H1 (cell line): ENCODE results near the gene GULP1. TPM values are rescaled to one million over a fixed set of nuclear protein-coding genes. Genes with fewer than 3 reads are reported as not detected.

ENCODE experiments used
- CTCF ChIA-PET: fragments of 300-600 bp; sonication (Branson Sonifier 250); formaldehyde crosslinking; loops from one replicate; lab custom pipeline; 2021; ENCODE audit not compliant: partially characterized antibody; lab: Charles Lee
- POLR2A ChIA-PET: fragments of 300-600 bp; sonication (Branson Sonifier 250); formaldehyde crosslinking; loops from one replicate; lab custom pipeline; 2021; ENCODE audit warnings: inconsistent platforms; ENCODE audit not compliant: partially characterized antibody; lab: Charles Lee
- DNase-seq, 2 experiments: peaks; one replicate each; pipeline versions ENCODE4 v3.0.0 to v3.0.0-alpha.2; 2010 to 2022; ENCODE audit warnings: low spot score in 2 of 2, low read depth in 1 of 2, mixed read lengths in 1 of 2
- FAIRE-seq: peaks from 2 replicates; lab custom pipeline; 2011; peaks lifted over from hg19 to GRCh38; lab: Jason Lieb, UNC
- H2AFZ ChIP-seq: 2 replicates; pipeline ENCODE4 v1.8.1; 2012; ENCODE audit warnings: low read length, inconsistent platforms
- H2AK5ac ChIP-seq: 2 replicates; pipeline ENCODE4 v1.6.1; 2013; ENCODE audit warnings: low read depth, low read length
- H2BK120ac ChIP-seq: replicated peaks from 2 replicates; pipeline ENCODE3; 2013; ENCODE audit warnings: low read depth, low read length, inconsistent platforms
- H2BK12ac ChIP-seq: 2 replicates; pipeline ENCODE4 v1.6.1; 2013; ENCODE audit warnings: low read depth, low read length
- H2BK15ac ChIP-seq: 2 replicates; pipeline ENCODE4 v1.6.1; 2013; ENCODE audit warnings: low read length
- H2BK20ac ChIP-seq: 2 replicates; pipeline ENCODE4 v1.6.1; 2013; ENCODE audit warnings: low read length
- H2BK5ac ChIP-seq: 2 replicates; pipeline ENCODE4 v1.6.1; 2013; ENCODE audit warnings: low read depth, low read length
- H3K14ac ChIP-seq: 2 replicates; pipeline ENCODE4 v1.6.1; 2013; ENCODE audit warnings: inconsistent platforms; ENCODE audit not compliant: insufficient read length
- H3K18ac ChIP-seq: 2 replicates; pipeline ENCODE4 v1.6.1; 2013; ENCODE audit warnings: low read length; ENCODE audit errors: extremely low read depth
- H3K23ac ChIP-seq: 2 replicates; pipeline ENCODE4 v1.6.1; 2013; ENCODE audit warnings: inconsistent platforms; ENCODE audit not compliant: insufficient read length
- H3K23me2 ChIP-seq: 2 replicates; pipeline ENCODE4 v1.6.1; 2013; ENCODE audit warnings: low read depth, low read length
- H3K27ac ChIP-seq: 2 replicates; pipeline ENCODE4 v1.6.1; 2011; ENCODE audit warnings: low read depth, low read length, inconsistent platforms
- H3K27me3 ChIP-seq, 4 experiments: replicated peaks in 1 of 4; 1 replicate in 1 of 4; 2 replicates in 3 of 4; pipeline versions ENCODE4 v1.6.1 to v1.8.1; 2011 to 2013; ENCODE audit warnings: low read length in 3 of 4, mild to moderate bottlenecking in 3 of 4, inconsistent platforms in 2 of 4, mixed read lengths in 2 of 4, moderate library complexity in 1 of 4; ENCODE audit not compliant: control insufficient read depth in 3 of 4, insufficient read depth in 3 of 4; ENCODE audit errors: extremely low read depth in 1 of 4
- H3K36me3 ChIP-seq, 4 experiments: 2 replicates each; pipeline versions ENCODE4 v1.6.1 to v1.8.1; 2011 to 2013; ENCODE audit warnings: mild to moderate bottlenecking in 4 of 4, low read length in 3 of 4, moderate library complexity in 2 of 4, control low read depth in 1 of 4, inconsistent platforms in 1 of 4; ENCODE audit not compliant: insufficient read depth in 4 of 4, control insufficient read depth in 2 of 4
- H3K4ac ChIP-seq: replicated peaks from 2 replicates; pipeline ENCODE3; 2013; ENCODE audit warnings: low read length, low read depth, mixed read lengths, inconsistent platforms; ENCODE audit not compliant: insufficient read length
- H3K4me1 ChIP-seq, 4 experiments: replicated peaks in 1 of 4; 1 replicate in 1 of 4; 2 replicates in 3 of 4; pipeline versions ENCODE4 v1.6.1 to v1.8.1; 2011 to 2013; ENCODE audit warnings: low read length in 3 of 4, inconsistent platforms in 2 of 4, mixed read lengths in 1 of 4; ENCODE audit not compliant: insufficient read depth in 4 of 4, control insufficient read depth in 3 of 4
- H3K4me2 ChIP-seq, 2 experiments: 2 replicates each; pipeline versions ENCODE4 v1.6.1 to v1.8.1; 2011 to 2013; ENCODE audit warnings: low read depth in 2 of 2, low read length in 2 of 2, control low read depth in 1 of 2, inconsistent platforms in 1 of 2, mild to moderate bottlenecking in 1 of 2; ENCODE audit not compliant: insufficient read depth in 1 of 2
- H3K4me3 ChIP-seq, 4 experiments: fragments of 200-600, 300-600 bp in 1 of 4; sonication (generic), shearing (Covaris generic), sonication (Bioruptor Twin) in 1 of 4; 2 replicates each; pipeline versions ENCODE4 v1.5.1 to v1.8.1; 2011 to 2016; ENCODE audit warnings: low read length in 4 of 4, low read depth in 3 of 4, control low read depth in 2 of 4, inconsistent platforms in 2 of 4, mild to moderate bottlenecking in 2 of 4, mixed read lengths in 1 of 4, moderate library complexity in 1 of 4; ENCODE audit not compliant: insufficient read depth in 2 of 4; ENCODE audit errors: extremely low read depth in 1 of 4
- H3K56ac ChIP-seq: replicated peaks from 2 replicates; pipeline ENCODE3; 2013; ENCODE audit warnings: low read depth, mild to moderate bottlenecking, mixed read lengths, low read length, inconsistent platforms; ENCODE audit not compliant: insufficient read length
- H3K79me1 ChIP-seq: 2 replicates; pipeline ENCODE4 v1.6.1; 2013; ENCODE audit warnings: low read depth, low read length, control low read depth
- H3K79me2 ChIP-seq, 2 experiments: 2 replicates each; pipeline versions ENCODE4 v1.6.1 to v1.8.1; 2012 to 2013; ENCODE audit warnings: low read length in 2 of 2, mild to moderate bottlenecking in 2 of 2, inconsistent platforms in 1 of 2; ENCODE audit not compliant: insufficient read depth in 2 of 2, control insufficient read depth in 1 of 2
- H3K9ac ChIP-seq, 4 experiments: replicated peaks in 1 of 4; 1 replicate in 1 of 4; 2 replicates in 3 of 4; pipeline versions ENCODE4 v1.6.1 to v1.8.1; 2011 to 2013; ENCODE audit warnings: low read depth in 3 of 4, low read length in 3 of 4, control low read depth in 2 of 4, mild to moderate bottlenecking in 2 of 4, moderate library complexity in 2 of 4, inconsistent platforms in 1 of 4; ENCODE audit errors: extremely low read depth in 1 of 4
- H3K9me3 ChIP-seq, 2 experiments: 2 replicates each; pipeline versions ENCODE4 v1.6.1 to v1.8.1; 2012 to 2013; ENCODE audit warnings: mild to moderate bottlenecking in 2 of 2, moderate library complexity in 2 of 2, control low read depth in 1 of 2, inconsistent platforms in 1 of 2, low read depth in 1 of 2, low read length in 1 of 2, mixed read lengths in 1 of 2; ENCODE audit not compliant: insufficient read depth in 2 of 2
- H4K20me1 ChIP-seq, 2 experiments: replicated peaks in 1 of 2; 2 replicates each; pipeline versions ENCODE3 to v1.8.1; 2011 to 2013; ENCODE audit warnings: inconsistent platforms in 2 of 2, low read length in 2 of 2, mild to moderate bottlenecking in 1 of 2; ENCODE audit not compliant: insufficient read depth in 2 of 2, control insufficient read depth in 1 of 2
- H4K5ac ChIP-seq: 2 replicates; pipeline ENCODE4 v1.6.1; 2013; ENCODE audit warnings: low read length, low read depth, mixed read lengths, inconsistent platforms; ENCODE audit not compliant: insufficient read length
- H4K8ac ChIP-seq: 2 replicates; pipeline ENCODE4 v1.8.0; 2013; ENCODE audit warnings: mild to moderate bottlenecking, moderate library complexity, low read length, inconsistent platforms; ENCODE audit not compliant: insufficient read depth; ENCODE audit errors: extremely low read depth
- H4K91ac ChIP-seq: replicated peaks from 2 replicates; pipeline ENCODE3; 2013; ENCODE audit warnings: low read length, mixed read lengths, inconsistent platforms; ENCODE audit not compliant: insufficient read length
- BACH1 ChIP-seq: IDR thresholded peaks from 2 replicates; pipeline ENCODE4 v1.6.1; 2012; ENCODE audit warnings: low read length, improper control_type of control experiment
- BRCA1 ChIP-seq: IDR thresholded peaks from 2 replicates; pipeline ENCODE4 v1.6.1; 2012; ENCODE audit warnings: low read depth, low read length, improper control_type of control experiment
- CBX8 ChIP-seq: fragments of 300-800, 300-1000 bp; sonication (generic); IDR thresholded peaks from 2 replicates; pipeline ENCODE4 v1.7.1; 2016; ENCODE audit warnings: low read depth, low read length, borderline replicate concordance
- HDAC6 ChIP-seq: IDR thresholded peaks from one replicate; pipeline ENCODE4 v1.7.1; 2012; ENCODE audit warnings: low read depth, mild to moderate bottlenecking, inconsistent platforms, low read length, moderate library complexity
- KDM4A ChIP-seq: IDR thresholded peaks from one replicate; pipeline ENCODE4 v1.7.1; 2012; ENCODE audit warnings: low read depth, mild to moderate bottlenecking, moderate library complexity, low read length, inconsistent platforms; ENCODE audit not compliant: severe bottlenecking
- NANOG ChIP-seq: IDR thresholded peaks from 2 replicates; pipeline ENCODE4 v1.6.1; 2011; ENCODE audit warnings: low read length, low read depth, mild to moderate bottlenecking, inconsistent platforms; ENCODE audit not compliant: insufficient read depth, poor library complexity, severe bottlenecking
- RBBP5 ChIP-seq: IDR thresholded peaks from 2 replicates; pipeline ENCODE4 v1.7.1; 2012; ENCODE audit warnings: low read depth, mild to moderate bottlenecking, inconsistent platforms, low read length, moderate library complexity, borderline replicate concordance
- RNF2 ChIP-seq: fragments of 200-900, 300-1000 bp; sonication (generic); IDR thresholded peaks from 2 replicates; pipeline ENCODE4 v1.7.1; 2016; ENCODE audit warnings: borderline replicate concordance, low read depth, mild to moderate bottlenecking, antibody characterized with exemption, low read length; ENCODE audit not compliant: poor library complexity, severe bottlenecking; ENCODE audit errors: missing control alignments
- SIX5 ChIP-seq: IDR thresholded peaks from 2 replicates; pipeline ENCODE4 v1.6.1; 2011; ENCODE audit warnings: mild to moderate bottlenecking, low read depth, low read length
- SRF ChIP-seq: IDR thresholded peaks from 2 replicates; pipeline ENCODE4 v1.6.1; 2011; ENCODE audit warnings: mild to moderate bottlenecking, low read depth, low read length, moderate library complexity
- SUZ12 ChIP-seq: fragments of 200-600 bp; sonication (generic); IDR thresholded peaks from 2 replicates; pipeline ENCODE4 v1.6.1; 2012; ENCODE audit warnings: mild to moderate bottlenecking, inconsistent platforms, low read length, moderate library complexity, mixed read lengths
- ZNF274 ChIP-seq: IDR thresholded peaks from 2 replicates; pipeline ENCODE4 v1.7.0; 2012; ENCODE audit warnings: low read length, borderline replicate concordance; ENCODE audit errors: extremely low read depth
- WGBS, 2 experiments: shearing (Covaris generic) in 1 of 2; methylation state at CpG; one replicate each; pipeline versions ENCODE4 v1.1.6 to v1.1.7; 2013 to 2015; ENCODE audit warnings: low lambda C conversion rate in 2 of 2, mixed read lengths in 2 of 2, inconsistent platforms in 1 of 2, low coverage in 1 of 2, missing lambda C conversion rate in 1 of 2; ENCODE audit not compliant: insufficient replicate concordance in 2 of 2, insufficient coverage in 1 of 2, insufficient read length in 1 of 2; ENCODE audit errors: extremely low coverage in 1 of 2, missing lambda C conversion rate in 1 of 2; 5-methylcytosine and 5-hydroxymethylcytosine counted together
- polyA plus RNA-seq, 7 experiments: library from polyadenylated mRNA; depleted of rRNA in 3 of 7; stranded (reverse) in 5 of 7; unstranded in 2 of 7; fragments of >200 nt in 5 of 7; fragments of 200-250 nt in 2 of 7; gene quantifications; 1 replicate in 5 of 7; 2 replicates in 1 of 7; 4 replicates in 1 of 7; pipeline versions ENCODE4 v1.2.1 to v1.2.3, GENCODE V29; 2011 to 2013; ENCODE audit warnings: missing spikeins in 2 of 7, mixed read lengths in 2 of 7
- total RNA-seq: library from RNA; stranded (reverse); fragmentation: NEBNext Ultra II Directional; extraction: Animal tissue kit (Norgen Biotek cat#: 25700); gene quantifications from 2 replicates; pipeline ENCODE4 v1.2.1, GENCODE V29; 2021
- TF ChIP-seq, protein P1 (sequence below): IDR thresholded peaks from 2 replicates; pipeline ENCODE4 v1.6.1; 2011; ENCODE audit warnings: low read depth, mild to moderate bottlenecking, low read length; ENCODE audit not compliant: insufficient read depth

Gene GULP1
- total and polyA plus RNA-seq, 2 of the 8 experiments (the other 6 are each of a cell fraction or from before 2014, with no cell fraction given) = 69.7 to 139 TPM

DNA sequence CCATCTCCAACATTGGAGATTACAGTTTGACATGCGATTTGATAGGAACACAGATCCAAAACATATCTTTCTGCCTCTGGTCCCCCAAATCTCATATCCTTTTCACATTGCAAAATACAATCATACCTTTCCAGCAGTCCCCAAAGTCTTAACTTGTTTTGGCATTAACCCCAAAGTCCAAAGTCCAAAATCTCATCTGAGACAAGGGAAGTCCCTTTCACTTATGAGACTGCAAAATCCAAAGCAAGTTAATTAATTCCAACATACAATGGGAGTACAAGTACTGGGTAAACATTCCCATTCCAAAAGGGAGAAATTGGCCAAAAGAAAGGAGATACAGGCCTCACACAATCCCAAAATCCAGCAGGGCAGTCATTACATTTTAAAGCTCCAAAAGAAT is 265.4 kb downstream of the GULP1 start:
- Histone ChIP-seq H2AFZ (no peak overlapping the region), H2AK5ac (no peak overlapping the region), H3K56ac (no peak overlapping the region), H2BK120ac (no peak overlapping the region), H3K14ac (no peak overlapping the region), H3K9ac (no peak overlapping the region), H3K9me3 (no peaks in the 10 kb centered on the region; a peak in 2 of 4 replicates), H3K4ac (no peak overlapping the region), H4K5ac (no peak overlapping the region), H3K79me1 (no peaks in the 10 kb centered on the region), H3K36me3 (peaks cover 0 to 26% (median 13%) of the 10 kb centered on the region in 4 experiments; a peak in 4 of 8 replicates), H3K4me1 (no peaks in the 10 kb centered on the region), H3K4me2 (no peak overlapping the region), H2BK20ac (no peak overlapping the region), H4K91ac (no peak overlapping the region), H3K18ac (no peak overlapping the region), H2BK15ac (no peak overlapping the region), H3K23ac (no peak overlapping the region), H3K4me3 (no peak overlapping the region), H3K79me2 (peaks cover 0 to 3% of the 10 kb centered on the region in 2 experiments; a peak in 1 of 4 replicates), H4K8ac (no peak overlapping the region), H3K23me2 (no peaks in the 10 kb centered on the region), H4K20me1 (no peaks in the 10 kb centered on the region), H3K27me3 (no peaks in the 10 kb centered on the region), H3K27ac (no peak overlapping the region), H2BK12ac (no peak overlapping the region), H2BK5ac (no peak overlapping the region)
- FAIRE-seq (no peak), DNase-seq (no peak)
- CTCF ChIA-PET = interaction anchor here (1.1 to 1.3 kb wide), 2 partner anchors 19 to 33 kb away, joined by 3 to 4 read pairs; no protein-coding TSS in a partner anchor
- 100% methylated on average over 1 of the region's 1 CpG; no CpG with 5 or more reads in 1 of the 2 experiments for WGBS, 2 experiments
- POLR2A ChIA-PET = no interaction called here
- TF ChIP-seq ZNF274 (no peak), KDM4A (no peak), HDAC6 (no peak), SIX5 (no peak), SUZ12 (no peak), BACH1 (no peak), SRF (no peak), NANOG (no peak), CBX8 (no peak), BRCA1 (no peak), RBBP5 (no peak), RNF2 (no peak)
- TF ChIP-seq, protein P1, sequence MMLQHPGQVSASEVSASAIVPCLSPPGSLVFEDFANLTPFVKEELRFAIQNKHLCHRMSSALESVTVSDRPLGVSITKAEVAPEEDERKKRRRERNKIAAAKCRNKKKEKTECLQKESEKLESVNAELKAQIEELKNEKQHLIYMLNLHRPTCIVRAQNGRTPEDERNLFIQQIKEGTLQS = no peak
